ENCODE measurements around the gene KLHL28.
"Not testable (repeated sequence)": the region's sequence is repeated elsewhere in the genome, so short reads cannot be mapped to it uniquely, and the experiment has no call there.

KLHL28 gene

DNA sequence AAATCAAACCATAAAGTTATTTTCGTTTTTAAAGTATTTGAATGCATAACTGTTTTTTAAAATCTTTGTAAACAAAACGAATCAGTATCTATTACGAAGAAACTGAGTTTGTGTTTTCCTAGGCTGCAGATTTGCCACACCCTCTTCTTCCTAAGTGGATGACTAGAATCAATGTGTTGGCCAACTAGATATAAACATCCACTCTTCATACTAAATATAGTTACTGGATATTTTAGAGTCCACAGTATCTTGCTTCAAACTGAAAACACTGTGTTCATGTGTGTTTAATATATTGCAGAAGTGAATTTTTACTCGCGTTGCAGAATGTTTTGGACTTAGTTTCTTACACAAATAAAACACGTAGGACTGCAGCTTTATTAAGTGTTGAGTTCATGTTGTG, 63.2 kb downstream of the KLHL28 start:
- in situ Hi-C loops (cut with MboI; ENCODE audit: low sequenced_read_pairs): no loop called here

DNA sequence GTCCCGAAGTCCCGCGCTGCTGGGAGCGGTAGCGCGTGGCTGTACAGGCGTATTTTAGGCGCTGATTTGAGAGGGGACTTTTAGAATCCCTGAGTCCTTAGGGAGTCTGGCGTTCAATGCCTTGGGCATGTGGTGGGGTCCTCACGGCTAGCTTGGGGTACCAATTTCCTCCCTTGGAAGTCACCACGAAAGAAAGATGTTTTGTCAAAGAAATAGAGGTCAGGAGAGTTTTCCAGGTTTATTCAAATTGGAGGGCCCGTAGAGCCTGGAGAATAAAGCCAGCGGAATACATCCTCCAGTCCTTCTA, 63.9 kb downstream of the KLHL28 start:
- in situ Hi-C loops (cut with MboI; ENCODE audit: low sequenced_read_pairs): no loop called here

DNA sequence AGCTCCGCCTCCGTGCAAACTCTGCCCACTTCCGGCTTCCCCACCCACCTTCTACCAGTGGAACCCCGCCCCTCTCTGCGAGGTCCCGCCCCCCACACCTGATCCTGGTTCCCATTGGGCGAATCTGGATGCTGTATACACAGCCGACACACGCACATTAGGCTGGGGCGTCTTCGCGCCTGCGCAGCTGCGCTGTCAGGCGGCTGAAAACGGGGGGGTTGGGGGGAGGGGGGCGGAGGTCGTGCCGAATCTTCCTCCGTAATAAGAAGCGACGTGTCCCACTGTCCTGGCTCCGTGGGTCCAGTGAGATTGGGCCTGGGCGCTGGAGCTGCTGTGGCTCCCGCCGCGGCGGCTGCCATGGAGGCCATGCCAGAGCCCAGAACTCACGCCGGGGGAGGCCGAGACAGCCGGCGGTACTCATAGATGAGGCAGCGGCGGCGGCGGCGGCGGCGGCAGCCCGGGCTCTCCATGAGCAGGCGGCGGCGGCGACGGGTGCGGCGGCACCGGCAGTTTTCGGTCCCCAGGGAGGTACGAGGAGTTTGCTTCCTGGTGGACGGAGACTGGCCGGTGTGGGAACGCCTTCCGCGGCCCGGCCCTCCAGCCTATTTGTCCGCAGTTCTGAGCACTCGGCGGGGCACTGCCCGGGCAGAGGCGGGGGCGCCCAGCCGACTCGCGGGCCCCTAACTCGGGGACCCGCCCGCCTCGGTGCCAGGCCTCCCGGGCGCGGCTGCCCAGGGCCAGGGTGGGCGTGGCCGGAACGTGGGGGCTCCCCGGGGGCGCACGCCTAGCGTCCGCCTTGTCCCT, 64.5 kb downstream of the KLHL28 start:
- in situ Hi-C loops (cut with MboI; ENCODE audit: low sequenced_read_pairs): no loop called here

DNA sequence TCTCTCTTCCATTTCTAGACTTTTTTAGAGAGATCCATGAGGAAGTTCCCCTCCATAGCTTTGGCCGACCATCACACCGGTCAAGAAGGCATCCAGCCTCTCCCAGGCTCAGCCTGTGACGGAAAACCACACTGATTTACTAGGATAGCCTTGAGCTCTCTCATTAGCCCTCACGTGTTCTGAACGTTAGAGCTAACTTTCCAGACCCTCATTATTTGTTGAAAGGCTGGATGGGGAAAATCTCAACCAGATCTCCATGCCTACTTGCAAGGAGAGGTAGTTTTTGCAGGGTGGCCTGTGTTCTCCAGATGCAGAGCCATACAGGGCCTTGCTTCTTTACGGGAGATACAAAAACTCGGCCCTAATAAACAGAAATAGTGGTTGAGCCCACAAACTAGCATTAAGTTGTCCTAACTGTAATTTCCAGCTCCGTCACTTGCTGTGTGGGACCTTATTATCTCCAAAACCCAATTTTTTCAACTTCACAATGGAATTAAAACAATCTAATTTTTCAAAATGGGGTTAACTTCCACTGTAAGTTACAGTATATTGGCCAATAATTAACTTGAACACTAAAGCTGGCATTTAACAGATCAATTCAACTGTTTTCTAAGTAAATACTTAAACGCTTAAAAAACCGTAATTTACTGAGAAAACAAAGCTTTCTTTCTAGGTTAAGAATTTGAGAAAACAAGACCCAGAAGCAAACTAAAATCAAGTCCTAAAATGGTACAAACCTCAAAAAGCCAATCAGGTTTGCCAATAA, 65.3 kb downstream of the KLHL28 start:
- in situ Hi-C loops (cut with MboI; ENCODE audit: low sequenced_read_pairs): no loop called here

DNA sequence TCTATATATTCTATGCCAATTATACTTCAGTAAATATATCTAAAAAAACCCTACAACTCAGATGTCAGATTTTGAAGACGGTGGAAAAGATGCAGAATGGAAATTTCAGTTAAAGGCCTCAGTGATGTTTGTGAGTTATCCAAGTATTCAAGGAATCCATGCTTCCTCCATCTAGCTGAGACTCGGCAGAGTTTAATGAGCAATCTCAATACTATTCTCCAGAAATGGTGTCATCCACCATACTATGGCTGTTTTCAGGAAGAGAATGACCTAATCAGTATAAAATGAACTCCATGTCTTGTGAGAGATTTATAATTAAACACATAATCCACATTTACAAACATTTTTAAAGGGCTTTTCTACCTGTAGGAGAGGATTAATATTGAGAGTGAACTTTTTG, 66.0 kb downstream of the KLHL28 start:
- in situ Hi-C loops (cut with MboI; ENCODE audit: low sequenced_read_pairs): no loop called here

DNA sequence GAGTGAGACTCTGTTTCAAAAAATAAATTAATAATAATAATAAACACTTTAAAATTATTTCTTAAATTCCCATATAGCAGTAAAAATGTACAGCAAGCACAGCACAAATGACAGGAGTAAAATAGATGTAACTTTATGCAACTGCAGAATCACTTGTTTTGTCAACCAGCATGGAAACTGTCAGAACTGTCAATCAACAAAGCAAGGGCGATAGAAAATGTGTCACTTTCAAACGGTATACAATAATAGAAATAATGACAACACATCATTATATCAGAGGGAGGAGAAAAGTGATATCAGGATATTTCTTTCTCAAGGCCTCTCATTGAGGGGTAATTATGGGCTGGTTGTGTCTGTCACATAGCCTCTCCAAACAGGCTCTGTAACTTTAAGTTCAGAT, 68.2 kb downstream of the KLHL28 start:
- in situ Hi-C loops (cut with MboI; ENCODE audit: low sequenced_read_pairs): no loop called here

DNA sequence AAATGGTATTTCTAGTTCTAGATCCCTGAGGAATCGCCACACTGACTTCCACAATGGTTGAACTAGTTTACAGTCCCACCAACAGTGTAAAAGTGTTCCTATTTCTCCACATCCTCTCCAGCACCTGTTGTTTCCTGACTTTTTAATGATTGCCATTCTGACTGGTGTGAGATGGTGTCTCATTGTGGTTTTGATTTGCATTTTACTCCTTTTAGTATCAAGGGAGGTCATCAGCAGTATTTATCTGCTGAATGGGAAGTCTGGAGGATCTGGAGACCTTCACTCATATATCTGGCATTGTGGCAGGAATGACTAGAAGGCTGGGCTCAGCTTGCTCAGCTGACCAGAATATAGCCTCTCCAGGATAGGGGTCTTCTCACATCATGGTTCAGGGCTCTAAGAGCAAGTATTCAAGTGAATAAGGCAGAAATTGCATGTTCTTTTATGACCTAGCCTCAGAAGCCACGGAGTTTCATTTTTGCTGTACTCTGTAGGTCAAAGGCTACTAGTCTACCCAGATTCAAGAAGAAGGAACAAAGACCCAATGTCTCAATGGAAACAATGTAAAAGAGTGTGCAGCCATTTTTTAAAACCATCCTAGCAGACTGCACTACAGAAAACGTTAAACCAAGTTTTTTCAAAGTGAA, 69.9 kb downstream of the KLHL28 start:
- in situ Hi-C loops (cut with MboI; ENCODE audit: low sequenced_read_pairs): not testable (repeated sequence)

DNA sequence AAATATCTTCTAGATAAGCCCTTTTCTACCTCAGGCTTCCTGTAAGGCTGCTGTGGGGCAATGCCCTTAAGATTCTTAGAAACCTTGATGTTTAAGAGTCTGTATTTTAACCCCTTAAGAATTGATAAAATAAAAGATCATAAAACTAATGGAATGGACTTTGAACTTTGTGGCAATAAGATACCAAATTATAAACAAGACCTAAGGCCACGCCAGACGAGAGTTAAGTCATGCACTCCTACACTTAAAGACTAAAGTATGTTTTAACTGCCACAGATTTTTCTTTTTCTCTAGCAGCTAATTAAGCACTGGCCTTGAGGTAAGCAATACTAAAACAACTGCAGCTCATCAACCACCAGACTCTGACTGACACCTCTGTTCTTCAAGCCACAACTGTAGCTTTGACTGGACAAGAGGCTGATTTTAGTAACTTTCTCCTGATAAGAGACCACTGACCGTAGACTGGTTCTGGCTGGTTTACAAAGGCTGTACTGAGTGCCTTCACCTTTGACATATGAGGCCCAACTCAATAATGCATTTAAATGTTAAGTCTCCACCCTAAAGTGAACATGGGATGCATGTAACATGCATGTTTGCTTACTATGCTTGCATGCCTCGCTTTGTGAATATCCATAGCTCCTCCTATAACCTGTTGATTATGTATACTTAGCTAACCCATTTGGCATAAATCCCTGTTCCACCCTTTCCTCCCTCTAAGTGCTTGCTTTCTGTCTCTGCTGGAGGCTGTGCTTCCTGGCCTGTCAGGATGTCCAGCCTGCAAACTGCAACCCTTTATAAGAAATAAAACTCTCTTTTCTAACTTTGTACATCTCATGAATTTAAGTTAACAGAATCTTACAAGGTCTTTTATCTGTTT, 71.9 kb downstream of the KLHL28 start:
- in situ Hi-C loops (cut with MboI; ENCODE audit: low sequenced_read_pairs): no loop called here

DNA sequence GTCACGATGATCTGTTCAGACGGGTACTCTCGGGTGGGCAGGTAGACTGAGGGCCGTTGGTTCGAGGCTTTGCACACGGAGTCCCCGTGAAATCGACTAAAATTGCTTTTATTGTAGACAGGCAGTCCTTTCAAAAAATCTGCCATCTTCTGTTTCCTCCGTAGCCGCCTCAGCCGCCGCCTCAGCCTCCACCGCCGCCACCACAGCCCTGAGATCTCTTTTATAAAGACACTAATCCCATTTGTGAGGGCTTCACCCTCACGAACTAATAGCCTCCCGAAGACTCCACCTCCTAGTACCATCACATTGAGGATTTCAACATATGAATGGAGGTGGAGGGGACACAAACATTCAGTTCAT, 74.2 kb downstream of the KLHL28 start:
- in situ Hi-C loops (cut with MboI; ENCODE audit: low sequenced_read_pairs): no loop called here

DNA sequence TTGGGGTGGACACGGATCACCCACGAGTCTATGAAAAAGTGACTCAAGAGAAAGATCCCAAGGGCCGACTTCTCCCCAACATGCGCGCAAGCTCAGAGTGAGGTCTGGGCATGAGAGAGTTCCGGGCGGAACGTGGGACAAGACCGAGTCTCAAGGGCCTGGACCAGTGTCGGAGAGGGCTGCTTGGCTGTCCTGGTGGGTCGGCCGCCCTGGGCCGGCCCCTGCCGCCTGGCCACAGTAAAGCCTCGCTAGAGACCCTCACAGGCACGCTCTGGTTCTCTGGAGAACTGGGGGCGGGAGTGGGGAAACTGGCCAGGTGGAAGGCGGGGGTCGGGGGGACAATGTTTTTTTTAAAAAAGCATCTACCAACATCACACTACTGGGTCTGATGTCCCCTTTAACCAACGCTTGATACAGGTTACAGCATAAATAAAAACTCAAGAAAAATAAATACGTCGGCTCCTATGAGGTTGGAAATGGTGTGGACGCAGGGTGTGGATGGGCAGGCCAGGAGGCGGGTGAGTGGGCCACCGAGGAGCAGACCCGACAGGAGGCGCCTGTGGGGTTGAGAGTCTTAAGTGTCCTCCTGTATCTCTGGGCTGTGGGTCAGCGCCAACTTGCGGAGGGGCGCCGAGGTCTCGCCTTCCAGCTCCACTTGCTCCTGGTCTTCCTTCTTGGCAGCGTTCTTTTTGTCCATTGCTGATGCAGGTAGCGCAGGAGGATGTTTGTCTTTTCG, 74.7 kb downstream of the KLHL28 start:
- in situ Hi-C loops (cut with MboI; ENCODE audit: low sequenced_read_pairs): no loop called here

DNA sequence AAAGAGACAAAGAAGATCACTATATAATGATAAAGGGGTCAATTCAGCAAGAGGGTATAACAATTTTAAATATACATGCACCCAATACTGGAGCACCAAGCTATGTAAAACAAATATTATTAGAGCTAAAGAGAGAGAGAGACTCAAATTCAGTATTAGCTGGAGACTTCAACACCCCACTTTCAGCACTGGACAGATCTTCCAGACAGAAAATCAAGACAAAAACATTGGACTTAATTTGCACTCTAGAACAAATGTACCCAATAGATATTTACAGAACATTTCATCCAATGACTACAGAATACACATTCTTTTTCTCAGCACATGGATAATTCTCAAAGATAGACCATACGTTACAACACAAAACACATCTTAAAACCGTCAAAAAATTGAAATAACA, 81.0 kb downstream of the KLHL28 start:
- in situ Hi-C loops (cut with MboI; ENCODE audit: low sequenced_read_pairs): no loop called here
